Testis (tissue), 2 donors: ENCODE results near the gene FBXO36.

ENCODE experiments used
- POLR2A ChIP-seq: fragments of 450-650 bp; IDR thresholded peaks from one replicate; pipeline ENCODE4 v1.6.1; 2017; ENCODE audit warnings: antibody characterized with exemption, mild to moderate bottlenecking, moderate library complexity
- TF ChIP-seq, protein P1 (sequence below), 3 experiments: fragments of 450-650 bp in 2 of 3; fragments of 200-600 bp in 1 of 3; sonication (generic) in 1 of 3; IDR thresholded peaks; one replicate each; pipeline ENCODE4 v1.5.1; 2016 to 2019; ENCODE audit warnings: antibody characterized with exemption in 3 of 3, mild to moderate bottlenecking in 2 of 3, moderate library complexity in 1 of 3

DNA sequence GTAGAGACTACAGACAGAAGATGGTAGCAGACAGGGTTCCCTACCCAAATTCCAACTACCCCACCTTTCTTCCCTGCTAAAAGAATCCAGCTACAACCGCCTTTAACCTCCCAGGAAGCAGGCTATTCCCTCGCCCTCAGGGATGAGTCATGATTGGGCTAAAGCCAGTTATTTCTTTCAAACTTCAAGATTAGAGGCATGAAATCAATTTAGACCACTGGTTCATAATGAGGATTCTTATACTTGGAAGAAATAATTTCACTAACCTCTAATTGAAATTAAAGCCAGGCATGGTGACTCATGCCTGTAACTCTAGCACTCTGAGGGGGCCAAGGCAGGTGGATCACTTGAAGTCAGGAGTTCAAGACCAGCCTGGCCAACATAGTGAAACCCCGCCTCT is 20.5 kb upstream of the FBXO36 start:
- no peak for TF ChIP-seq POLR2A
- TF ChIP-seq, protein P1, sequence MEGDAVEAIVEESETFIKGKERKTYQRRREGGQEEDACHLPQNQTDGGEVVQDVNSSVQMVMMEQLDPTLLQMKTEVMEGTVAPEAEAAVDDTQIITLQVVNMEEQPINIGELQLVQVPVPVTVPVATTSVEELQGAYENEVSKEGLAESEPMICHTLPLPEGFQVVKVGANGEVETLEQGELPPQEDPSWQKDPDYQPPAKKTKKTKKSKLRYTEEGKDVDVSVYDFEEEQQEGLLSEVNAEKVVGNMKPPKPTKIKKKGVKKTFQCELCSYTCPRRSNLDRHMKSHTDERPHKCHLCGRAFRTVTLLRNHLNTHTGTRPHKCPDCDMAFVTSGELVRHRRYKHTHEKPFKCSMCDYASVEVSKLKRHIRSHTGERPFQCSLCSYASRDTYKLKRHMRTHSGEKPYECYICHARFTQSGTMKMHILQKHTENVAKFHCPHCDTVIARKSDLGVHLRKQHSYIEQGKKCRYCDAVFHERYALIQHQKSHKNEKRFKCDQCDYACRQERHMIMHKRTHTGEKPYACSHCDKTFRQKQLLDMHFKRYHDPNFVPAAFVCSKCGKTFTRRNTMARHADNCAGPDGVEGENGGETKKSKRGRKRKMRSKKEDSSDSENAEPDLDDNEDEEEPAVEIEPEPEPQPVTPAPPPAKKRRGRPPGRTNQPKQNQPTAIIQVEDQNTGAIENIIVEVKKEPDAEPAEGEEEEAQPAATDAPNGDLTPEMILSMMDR (IDR thresholded peaks at IDR 0.05): no peak
